ENCODE measurements around the gene KIAA0040. TPM values are rescaled to one million over a fixed set of nuclear protein-coding genes. Genes with fewer than 3 reads are reported as not detected.

The KIAA0040 gene
- total RNA-seq, 1 experiment from 2014 or later = 5.0 TPM

GRCh38 chr1:175179837-175180590 lies 12.6 kb downstream of the KIAA0040 start:
- no peak overlapping the region for H2BK15ac ChIP-seq (ENCODE audit: low read depth, low read length)
- no peak overlapping the region for H3K27ac ChIP-seq (ENCODE audit: insufficient read length, low read depth, low read length)
- Mint-ChIP-seq H3K36me3 (ENCODE audit: insufficient read depth in 1 of 3, low read depth in 3 of 3) (no peaks in the 10 kb centered on the region; a peak in 2 of 7 replicates), H3K4me3 (no peak overlapping the region), H3K4me1 (peaks cover 14 to 23% of the 10 kb centered on the region in 2 experiments), H3K27me3 (ENCODE audit: low read depth) (no peaks in the 10 kb centered on the region), H3K9me3 (no peaks in the 10 kb centered on the region), H3K27ac (no peak overlapping the region; a peak in 1 of 7 replicates)
- TF ChIP-seq CTCF (conservative IDR thresholded peaks at IDR 0.05) = no peak
- H3K23me2 ChIP-seq (ENCODE audit: insufficient read length, low read depth, low read length, poor library complexity, severe bottlenecking) = no peaks in the 10 kb centered on the region
- H3K4me2 ChIP-seq (ENCODE audit: insufficient read depth, insufficient read length, low read length) = no peak overlapping the region
- no peaks in the 10 kb centered on the region for H3K27me3 ChIP-seq (ENCODE audit: insufficient read depth, low read length)
- no peak overlapping the region for H3K9ac ChIP-seq (ENCODE audit: extremely low read depth, insufficient read length, low read length)
- no peaks in the 10 kb centered on the region for H3K79me2 ChIP-seq (ENCODE audit: insufficient read depth, low read length)
- H4K5ac ChIP-seq (ENCODE audit: insufficient read length, low read depth, low read length) = no peak overlapping the region
- no peak overlapping the region for H3K56ac ChIP-seq (ENCODE audit: insufficient read length, low read depth, low read length)
- no peaks in the 10 kb centered on the region for H3K79me1 ChIP-seq (ENCODE audit: insufficient read depth, low read depth, low read length, poor library complexity, severe bottlenecking)
- H2BK5ac ChIP-seq (ENCODE audit: insufficient read length, low read length) = no peak overlapping the region
- no peak overlapping the region for H2BK120ac ChIP-seq (ENCODE audit: low read depth, low read length, poor library complexity, severe bottlenecking)
- H4K8ac ChIP-seq (replicated peaks; ENCODE audit: insufficient read length, low read depth, low read length) = no peak overlapping the region
- no peak overlapping the region for H2BK12ac ChIP-seq (ENCODE audit: insufficient read length, low read depth, low read length)
- no peak overlapping the region for H3K18ac ChIP-seq (ENCODE audit: insufficient read length, low read depth, low read length)
- no peak overlapping the region for H3K23ac ChIP-seq (ENCODE audit: insufficient read length, low read depth, low read length)
- no peak for DNase-seq
- no peaks in the 10 kb centered on the region for H3K9me3 ChIP-seq (ENCODE audit: control insufficient read depth, low read depth, low read length)
- H4K91ac ChIP-seq (ENCODE audit: insufficient read length, low read depth, low read length) = no peak overlapping the region
- no peak overlapping the region for H2AK5ac ChIP-seq (ENCODE audit: insufficient read length, low read length)
- H3K4me1 ChIP-seq (ENCODE audit: insufficient read depth, low read length) = no peaks in the 10 kb centered on the region
- WGBS (ENCODE audit: extremely low coverage, insufficient read length, low lambda C conversion rate) = no CpG with 5 or more reads among the region's 2 CpGs
- H2AFZ ChIP-seq (ENCODE audit: low read length) = no peak overlapping the region
- H2BK20ac ChIP-seq (ENCODE audit: low read depth, low read length, poor library complexity, severe bottlenecking) = no peak overlapping the region
- no peak overlapping the region for H3T11ph ChIP-seq (ENCODE audit: low read length)
- no peak overlapping the region for H3K4ac ChIP-seq (ENCODE audit: low read depth, low read length)
- H4K20me1 ChIP-seq (ENCODE audit: control insufficient read depth, insufficient read depth, insufficient read length) = no peaks in the 10 kb centered on the region
- H3K14ac ChIP-seq (ENCODE audit: insufficient read depth, low read length) = no peak overlapping the region

All from H9 (cell line).